ENCODE data around the gene ZDHHC11.
"Not testable (repeated sequence)": the region's sequence is repeated elsewhere in the genome, so short reads cannot be mapped to it uniquely, and the experiment has no call there.

Gene ZDHHC11

GRCh38 chr5:856531-857425 is 6.0 kb upstream of the ZDHHC11 start:
- no peak for DNase-seq

DNA sequence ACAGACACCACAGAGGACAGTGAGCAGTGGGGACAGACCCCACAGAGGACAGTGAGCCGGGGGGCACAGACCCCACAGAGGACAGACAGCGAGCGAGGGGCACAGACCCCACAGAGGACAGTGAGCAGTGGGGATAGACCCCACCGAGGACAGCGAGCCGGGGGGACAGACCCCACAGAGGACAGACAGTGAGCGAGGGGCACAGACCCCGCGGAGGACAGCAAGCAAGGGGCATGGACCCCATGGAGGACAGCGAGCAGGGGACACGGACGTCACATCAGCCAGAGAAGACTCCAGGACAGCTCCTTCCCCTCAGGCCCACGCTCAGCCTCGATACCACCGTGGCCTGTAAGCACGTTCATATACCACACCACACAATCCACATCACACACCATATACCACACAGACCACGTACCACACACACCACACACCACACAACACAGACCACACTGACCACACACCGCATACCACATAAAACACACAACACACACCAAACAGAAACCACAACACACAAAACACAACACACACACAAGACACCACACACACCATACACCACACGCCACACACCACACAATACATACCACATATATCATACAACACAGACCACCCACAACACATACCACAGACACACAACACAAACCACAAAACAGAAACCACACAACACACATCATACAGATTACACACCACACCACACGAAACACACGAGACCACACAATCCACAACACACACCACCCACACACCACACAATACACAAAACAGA is 5.2 kb upstream of the ZDHHC11 start:
- DNase-seq, result no peak

- DNase-seq, result no peak
Measured at GRCh38 chr5:854966-855743, 4.4 kb upstream of the ZDHHC11 start.

DNA sequence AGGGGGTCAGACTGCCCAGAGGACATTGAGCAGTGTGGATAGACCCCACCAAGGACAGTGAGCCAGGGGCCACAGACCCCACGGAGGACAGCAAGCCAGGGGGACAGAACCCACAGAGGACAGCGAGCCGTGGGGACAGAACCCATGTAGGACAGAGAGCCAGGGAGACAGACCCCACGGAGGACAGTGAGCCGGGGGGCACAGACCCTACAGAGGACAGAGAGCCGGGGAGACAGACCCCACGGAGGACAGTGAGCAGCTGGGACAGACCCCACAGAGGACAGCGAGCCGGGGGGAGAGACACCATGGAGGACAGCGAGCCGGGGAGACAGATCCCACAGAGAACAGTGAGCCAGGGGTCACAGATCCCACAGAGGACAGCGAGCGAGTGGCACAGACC is 3.4 kb upstream of the ZDHHC11 start:
- DNase-seq, result no peak

DNA sequence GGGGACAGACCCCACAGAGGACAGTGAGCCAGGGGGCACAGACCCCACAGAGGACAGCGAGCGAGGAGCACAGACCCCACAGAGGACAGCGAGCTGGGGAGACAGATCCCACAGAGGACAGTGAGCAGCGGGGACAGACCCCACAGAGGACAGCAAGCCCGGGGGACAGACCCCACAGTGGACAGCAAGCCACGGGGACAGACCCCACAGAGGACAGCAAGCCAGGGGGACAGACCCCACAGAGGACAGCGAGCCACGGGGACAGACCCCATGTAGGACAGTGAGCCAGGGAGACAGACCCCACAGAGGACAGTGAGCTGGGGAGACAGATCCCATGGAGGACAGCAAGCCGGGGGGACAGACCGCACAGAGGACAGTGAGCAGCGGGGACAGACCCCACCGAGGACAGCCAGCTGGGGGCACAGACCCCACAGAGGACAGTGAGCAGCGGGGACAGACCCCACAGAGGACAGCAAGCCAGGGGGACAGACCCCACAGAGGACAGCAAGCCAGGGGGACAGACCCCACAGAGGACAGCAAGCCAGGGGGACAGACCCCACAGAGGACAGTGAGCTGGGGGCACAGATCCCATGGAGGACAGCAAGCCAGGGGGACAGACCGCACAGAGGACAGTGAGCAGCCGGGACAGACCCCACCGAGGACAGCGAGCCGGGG is 2.8 kb upstream of the ZDHHC11 start:
- not testable (repeated sequence) for DNase-seq

- DNase-seq, result no peak
Measured at GRCh38 chr5:852431-853401, 1.9 kb upstream of the ZDHHC11 start.

DNA sequence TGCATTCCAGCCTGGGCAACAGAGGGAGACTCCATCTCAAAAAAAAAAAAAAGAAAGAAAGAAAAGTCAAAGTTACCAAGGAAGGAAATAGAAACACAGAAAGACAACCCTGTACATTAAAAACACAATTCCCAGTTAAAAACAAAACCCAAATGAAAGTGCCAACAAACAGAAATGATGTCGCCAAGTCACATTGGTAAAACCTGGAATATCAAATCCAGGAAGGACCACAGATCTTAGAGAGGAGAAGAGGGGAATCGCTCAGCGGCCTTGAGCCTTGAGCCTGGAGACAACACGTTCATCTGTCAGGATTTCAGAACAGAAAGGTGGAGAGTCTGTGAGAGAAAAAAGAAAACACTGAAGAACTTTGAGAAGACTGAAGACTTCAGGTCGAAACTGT is 1.2 kb upstream of the ZDHHC11 start:
- DNase-seq, result no peak

GRCh38 chr5:851553-851952 is 767 bp upstream of the ZDHHC11 start:
- no peak for DNase-seq

DNA sequence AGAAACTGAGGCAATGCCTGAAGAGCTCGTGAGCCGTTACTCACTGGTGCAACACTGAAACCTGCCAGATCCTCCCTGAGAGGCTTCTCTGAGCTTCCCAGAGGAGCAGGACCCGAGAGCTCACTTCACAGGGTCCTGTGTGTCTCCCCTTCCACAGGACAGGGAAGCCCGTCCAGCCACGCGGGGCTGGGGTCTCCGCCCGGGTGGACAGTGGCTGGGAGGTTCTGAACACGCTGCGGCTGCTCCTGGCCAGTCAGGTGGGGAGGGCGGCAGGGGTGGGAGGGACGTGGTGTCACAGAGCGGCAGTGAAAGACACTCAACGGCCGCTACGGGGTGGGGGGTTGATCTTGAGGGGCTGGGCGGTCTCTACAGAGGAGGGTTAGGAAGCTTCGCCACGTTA is 290 bp upstream of the ZDHHC11 start:
- DNase-seq, result no peak

DNA sequence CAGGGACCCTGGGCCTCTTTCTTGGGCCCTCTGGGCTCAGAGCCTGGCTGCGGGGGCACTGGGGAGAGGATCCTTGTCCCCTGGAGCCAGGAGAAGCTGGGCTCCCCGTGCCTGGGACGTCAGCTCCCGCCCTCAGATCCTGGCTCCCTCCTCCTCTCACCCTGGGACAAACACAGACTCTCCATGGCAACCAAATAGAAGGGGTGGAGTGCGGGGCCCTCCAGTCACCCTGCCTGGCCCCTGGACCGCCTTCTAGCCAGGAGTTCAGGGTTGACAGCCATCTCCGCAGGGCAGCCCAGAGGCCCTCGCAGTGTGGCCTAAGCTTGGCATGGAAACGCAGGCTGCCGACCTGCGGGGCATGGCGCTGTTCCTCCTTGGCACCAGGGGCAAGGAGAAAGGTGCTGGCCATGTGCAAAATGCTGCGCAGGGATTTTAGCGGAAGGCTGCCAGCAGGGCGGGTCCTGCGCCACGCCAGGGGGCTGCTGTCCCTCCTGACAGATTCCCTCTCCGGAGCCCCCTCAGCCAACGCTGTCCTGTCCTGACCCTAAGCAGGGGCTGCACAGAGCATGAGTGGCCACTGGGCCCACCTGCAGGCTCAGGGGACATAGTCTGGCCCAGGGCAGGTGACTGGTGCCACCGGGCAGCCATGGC is 1.0 kb downstream of the ZDHHC11 start:
- DNase-seq, result no peak

DNA sequence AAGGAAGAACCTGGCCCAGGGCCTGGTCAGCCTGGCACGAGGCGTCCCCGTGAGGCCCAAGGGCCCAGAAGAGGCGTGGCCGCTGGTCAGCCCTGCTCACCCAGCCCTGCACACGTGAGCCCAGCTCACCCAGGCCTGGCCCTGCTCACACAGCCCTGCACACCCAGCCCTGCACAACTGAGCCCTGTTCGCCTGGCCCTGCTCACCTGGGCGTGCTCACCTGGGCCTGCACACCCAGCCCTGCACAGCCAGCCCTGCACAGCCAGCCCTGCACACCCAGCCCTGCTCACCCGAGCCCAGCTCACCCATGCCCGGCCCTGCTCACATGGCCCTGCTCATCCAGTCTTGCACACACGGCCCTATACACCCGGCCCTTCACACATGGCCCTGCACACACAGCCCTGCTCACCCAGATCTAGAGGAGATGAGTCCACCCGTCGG is 2.1 kb downstream of the ZDHHC11 start:
- DNase-seq, result no peak

GRCh38 chr5:847736-848135 is 3.0 kb downstream of the ZDHHC11 start:
- DNase-seq, result not testable (repeated sequence)

DNA sequence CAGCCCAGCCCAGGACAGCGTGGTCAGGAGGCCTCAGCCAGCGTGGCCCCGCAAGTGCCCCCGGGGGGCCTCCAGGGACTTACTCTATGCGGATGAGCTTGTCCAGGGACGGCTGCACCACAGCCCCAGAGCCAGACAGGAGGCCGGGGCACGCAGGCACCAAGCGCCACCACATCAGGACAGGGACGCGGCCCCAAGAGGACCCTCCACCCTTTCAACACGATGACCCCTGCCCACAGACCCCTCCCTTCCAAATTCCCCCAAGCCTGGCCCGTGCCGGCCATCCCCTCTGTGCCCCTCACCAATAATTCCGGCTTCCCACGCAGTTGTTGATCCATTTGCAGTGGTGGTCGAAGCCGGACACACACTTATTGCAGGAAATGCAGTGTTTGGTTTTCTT is 3.6 kb downstream of the ZDHHC11 start:
- not testable (repeated sequence) for DNase-seq

DNA sequence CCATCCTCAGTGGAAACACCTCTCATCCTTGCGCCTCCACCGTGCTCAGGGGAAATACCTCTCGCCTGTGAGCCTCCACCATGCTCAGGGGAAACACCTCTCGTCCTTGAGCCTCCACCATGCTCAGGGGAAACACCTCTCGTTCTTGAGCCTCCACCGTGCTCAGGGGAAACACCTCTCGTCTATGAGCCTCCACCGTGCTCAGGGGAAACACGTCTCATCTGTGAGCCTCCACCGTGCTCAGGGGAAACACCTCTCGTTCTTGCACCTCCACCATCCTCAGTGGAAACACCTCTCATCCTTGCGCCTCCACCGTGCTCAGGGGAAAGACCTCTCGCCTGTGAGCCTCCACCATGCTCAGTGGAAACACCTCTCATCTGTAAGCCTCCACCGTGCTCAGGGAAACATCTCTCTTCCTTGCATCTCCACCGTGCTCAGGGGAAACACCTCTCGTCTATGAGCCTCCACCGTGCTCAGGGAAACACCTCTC is 4.1 kb downstream of the ZDHHC11 start:
- not testable (repeated sequence) for DNase-seq

- not testable (repeated sequence) for DNase-seq
Measured at GRCh38 chr5:845676-846601, 4.8 kb downstream of the ZDHHC11 start.

DNA sequence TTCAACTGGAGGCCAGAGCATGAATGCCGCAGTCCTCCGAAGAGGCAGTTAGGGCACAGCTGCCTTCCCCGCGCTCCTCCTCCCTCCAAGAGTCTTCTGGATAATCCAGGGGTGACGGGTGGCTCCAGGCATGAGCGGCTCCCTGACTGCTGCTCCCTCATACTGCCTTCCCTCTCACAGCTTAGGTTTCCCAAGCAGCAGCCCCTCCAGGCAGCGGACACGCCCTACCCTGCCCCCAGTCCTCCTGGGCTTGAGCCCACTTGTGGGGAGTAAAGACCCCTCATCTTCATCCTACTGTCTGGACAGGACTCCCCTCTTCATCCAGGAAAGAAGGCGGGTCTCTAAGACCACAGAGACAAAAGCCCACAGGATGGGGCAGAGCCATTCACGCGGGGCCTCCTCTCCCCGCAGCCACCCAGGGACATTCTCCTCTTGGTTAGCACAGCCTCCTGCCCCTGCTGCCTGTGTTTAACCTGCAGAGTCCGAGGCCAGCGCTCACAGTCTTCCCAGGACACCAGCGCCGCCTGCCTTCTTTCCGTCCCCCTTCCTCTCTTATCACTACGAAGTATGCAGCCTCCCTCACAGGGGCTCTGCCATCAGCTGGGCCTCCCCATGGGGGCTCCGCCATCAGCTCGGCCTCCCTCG is 5.6 kb downstream of the ZDHHC11 start:
- DNase-seq, result not testable (repeated sequence)

GRCh38 chr5:844426-844825 is 6.4 kb downstream of the ZDHHC11 start:
- not testable (repeated sequence) for DNase-seq

DNA sequence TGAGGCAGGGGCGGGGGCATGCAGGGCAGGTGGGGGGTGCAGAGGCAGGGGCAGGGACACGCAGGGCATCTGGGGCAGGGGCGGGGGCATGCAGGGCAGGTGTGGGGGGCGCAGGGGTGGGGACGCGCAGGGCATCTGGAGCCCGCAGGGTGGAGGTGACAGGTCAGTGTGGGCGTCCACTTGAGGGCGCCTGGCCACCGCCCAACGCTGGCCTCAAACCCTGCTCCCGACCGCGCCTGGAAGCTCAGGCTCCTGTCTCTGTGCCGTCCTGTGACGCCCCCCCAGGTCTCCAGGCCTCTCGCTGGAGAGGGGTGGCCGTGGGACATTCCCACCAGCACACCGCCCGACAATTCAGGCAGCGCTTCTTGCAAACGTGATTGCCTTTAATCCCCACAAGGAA is 6.9 kb downstream of the ZDHHC11 start:
- DNase-seq, result not testable (repeated sequence)

- not testable (repeated sequence) for DNase-seq
Measured at GRCh38 chr5:843371-843770, 7.4 kb downstream of the ZDHHC11 start.
